Smooth muscle cell (in vitro differentiated cells): ENCODE results near the gene NDST1. TPM values are rescaled to one million over a fixed set of nuclear protein-coding genes. Genes with fewer than 3 reads are reported as not detected.

ENCODE experiments used
- DNase-seq: peaks from one replicate; lab custom pipeline; 2025; ENCODE audit not compliant: unreplicated experiment; lab: John Stamatoyannopoulos, UW
- H2AFZ ChIP-seq: fragments of 200-600 bp; sonication (generic); 2 replicates; pipeline ENCODE4 v1.6.0; 2016; ENCODE audit warnings: antibody characterized with exemption, low read depth, mild to moderate bottlenecking
- H3F3A ChIP-seq: fragments of 200-600 bp; sonication (generic); 2 replicates; pipeline ENCODE4 v1.6.0; 2017; ENCODE audit warnings: antibody characterized with exemption, low read depth
- H3K27ac ChIP-seq: fragments of 200-600 bp; sonication (generic); 2 replicates; pipeline ENCODE4 v1.5.1; 2016; ENCODE audit warnings: low read depth, mild to moderate bottlenecking
- H3K27me3 ChIP-seq: fragments of 200-600 bp; sonication (generic); 2 replicates; pipeline ENCODE4 v1.6.1; 2016; ENCODE audit warnings: low read depth, mild to moderate bottlenecking
- H3K36me3 ChIP-seq: fragments of 200-600 bp; sonication (generic); 2 replicates; pipeline ENCODE4 v1.5.1; 2016; ENCODE audit warnings: low read depth
- H3K4me1 ChIP-seq: fragments of 200-600 bp; sonication (generic); 2 replicates; pipeline ENCODE4 v1.5.1; 2016; ENCODE audit warnings: low read depth
- H3K4me2 ChIP-seq: fragments of 200-600 bp; sonication (generic); 2 replicates; pipeline ENCODE4 v1.6.0; 2016; ENCODE audit warnings: mild to moderate bottlenecking
- H3K4me3 ChIP-seq: fragments of 200-600 bp; sonication (generic); 2 replicates; pipeline ENCODE4 v1.5.1; 2016; ENCODE audit warnings: mild to moderate bottlenecking
- H3K79me2 ChIP-seq: fragments of 200-600 bp; sonication (generic); 2 replicates; pipeline ENCODE4 v1.6.0; 2016; ENCODE audit warnings: low read depth, mild to moderate bottlenecking
- H3K9ac ChIP-seq: fragments of 200-600 bp; sonication (generic); 2 replicates; pipeline ENCODE4 v1.6.0; 2016; ENCODE audit warnings: low read depth
- H3K9me3 ChIP-seq: fragments of 200-600 bp; sonication (generic); replicated peaks from 2 replicates; pipeline ENCODE4 v1.5.1; 2016; ENCODE audit warnings: low read depth
- H4K20me1 ChIP-seq: fragments of 200-600 bp; sonication (generic); 2 replicates; pipeline ENCODE4 v1.6.0; 2016; ENCODE audit warnings: low read depth
- CTCF ChIP-seq: fragments of 200-600 bp; sonication (generic); IDR thresholded peaks from 2 replicates; pipeline ENCODE4 v1.5.1; 2017; ENCODE audit warnings: borderline replicate concordance, mild to moderate bottlenecking, antibody characterized with exemption; ENCODE audit not compliant: insufficient read depth, poor library complexity, severe bottlenecking
- WGBS: methylation state at CpG from one replicate; pipeline ENCODE4 v1.1.7; 2016; ENCODE audit warnings: low lambda C conversion rate; 5-methylcytosine and 5-hydroxymethylcytosine counted together
- polyA plus RNA-seq: library from polyadenylated mRNA; unstranded; fragments of >200 nt; fragmentation: Nextera tagmentation; extraction: Ambion mirVana; gene quantifications from 2 replicates; pipeline ENCODE4 v1.2.1, GENCODE V29; 2016
- total RNA-seq: library from RNA; depleted of rRNA; stranded (reverse); fragments of >200 nt; gene quantifications from 2 replicates; pipeline ENCODE4 v1.2.3, GENCODE V29; 2014

NDST1 gene
- total and polyA plus RNA-seq, 2 experiments from 2014 or later: 32.4 to 53.0 TPM

GRCh38 chr5:150583541-150584225 is 75.8 kb downstream of the NDST1 start:
- no peaks in the 10 kb centered on the region for H3K79me2 ChIP-seq
- no peak overlapping the region for H2AFZ ChIP-seq
- 93% methylated on average over 9 of the region's 9 CpGs for WGBS
- no peak for DNase-seq
- H3K9ac ChIP-seq: no peak overlapping the region
- no peaks in the 10 kb centered on the region for H3K9me3 ChIP-seq
- no peaks in the 10 kb centered on the region for H3K27me3 ChIP-seq
- no peak overlapping the region for H3K4me3 ChIP-seq
- H3F3A ChIP-seq: no peaks in the 10 kb centered on the region
- H3K36me3 ChIP-seq: no peaks in the 10 kb centered on the region
- TF ChIP-seq CTCF: no peak
- H4K20me1 ChIP-seq: no peaks in the 10 kb centered on the region
- H3K4me1 ChIP-seq: peaks cover 14% of the 10 kb centered on the region
- no peak overlapping the region for H3K4me2 ChIP-seq
- H3K27ac ChIP-seq: no peak overlapping the region

DNA sequence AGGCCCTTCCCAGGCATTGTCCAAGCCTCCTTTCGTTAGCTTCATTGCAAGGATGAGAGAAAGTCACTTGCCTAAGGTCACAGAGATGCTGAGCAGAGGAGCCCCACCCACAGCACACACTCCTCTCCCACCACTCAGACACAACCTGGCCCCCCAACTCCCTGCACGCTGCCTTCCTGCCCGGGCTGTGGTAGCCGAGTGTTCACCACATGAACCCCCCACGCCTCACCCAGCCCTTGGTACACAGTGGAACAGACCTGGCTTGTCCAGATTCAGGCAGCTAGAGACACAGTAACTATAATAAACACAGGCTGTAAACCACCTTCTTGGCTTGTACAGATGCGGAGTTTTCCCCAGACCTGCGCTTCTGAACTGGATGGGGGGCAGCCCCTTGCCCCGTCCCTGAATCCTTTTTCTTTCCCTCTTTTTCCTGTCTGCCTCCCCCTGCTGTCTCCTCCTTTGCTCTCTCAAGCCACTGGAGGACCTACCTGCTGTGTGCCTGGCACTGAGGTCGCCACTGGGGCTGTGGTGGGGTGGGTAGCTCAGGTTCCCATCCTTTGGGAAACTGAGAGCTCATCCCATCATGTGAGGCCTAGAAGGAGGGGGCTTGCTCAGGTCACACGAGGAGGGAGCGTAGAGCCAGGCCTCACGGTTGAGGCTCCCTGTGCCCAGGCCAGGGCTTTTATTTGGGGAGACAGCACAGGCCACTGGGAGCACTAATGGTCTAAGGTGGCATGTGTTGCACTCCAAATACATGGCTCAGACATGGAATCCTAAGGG is 76.8 kb downstream of the NDST1 start:
- WGBS: 94% methylated on average over 12 of the region's 12 CpGs
- Histone ChIP-seq H3K27ac (no peak overlapping the region), H3K9me3 (no peaks in the 10 kb centered on the region), H3K36me3 (no peaks in the 10 kb centered on the region), H2AFZ (no peak overlapping the region), H3K4me1 (peaks cover 17% of the 10 kb centered on the region), H3K27me3 (no peaks in the 10 kb centered on the region), H3K9ac (no peak overlapping the region), H3K4me3 (no peak overlapping the region), H3F3A (peaks cover 3% of the 10 kb centered on the region), H3K4me2 (no peak overlapping the region), H3K79me2 (no peaks in the 10 kb centered on the region), H4K20me1 (no peaks in the 10 kb centered on the region)
- DNase-seq: no peak
- TF ChIP-seq CTCF: no peak

GRCh38 chr5:150585781-150586341 is 77.9 kb downstream of the NDST1 start:
- Histone ChIP-seq H3K36me3 (no peaks in the 10 kb centered on the region), H3K27ac (no peak overlapping the region), H3K4me1 (peaks cover 27% of the 10 kb centered on the region), H4K20me1 (no peaks in the 10 kb centered on the region), H3K4me3 (no peak overlapping the region), H3K27me3 (no peaks in the 10 kb centered on the region), H3K4me2 (no peak overlapping the region), H3K9me3 (no peaks in the 10 kb centered on the region), H3K9ac (no peak overlapping the region), H3K79me2 (no peaks in the 10 kb centered on the region), H2AFZ (no peak overlapping the region), H3F3A (peaks cover 12% of the 10 kb centered on the region)
- 83% methylated on average over 9 of the region's 9 CpGs for WGBS
- no peak for DNase-seq
- TF ChIP-seq CTCF: no peak
